Dermis blood vessel endothelial cell (primary cell): ENCODE measurements around the gene DCAKD. TPM values are rescaled to one million over a fixed set of nuclear protein-coding genes. Genes with fewer than 3 reads are reported as not detected.
A peak's percentile ranks its signal among the peaks of the same experiment; 100 is the strongest.
"Not testable (repeated sequence)": the region's sequence is repeated elsewhere in the genome, so short reads cannot be mapped to it uniquely, and the experiment has no call there.

ENCODE experiments used
- DNase-seq: peaks from one replicate; pipeline ENCODE4 v3.0.0; 2010
- total RNA-seq: library from RNA; depleted of rRNA; stranded (reverse); fragments of >200 nt; gene quantifications from 2 replicates; pipeline ENCODE4 v1.2.3, GENCODE V29; 2014

The DCAKD gene
- total RNA-seq, 1 donor from 2014 or later, result 36.4 TPM

DNA sequence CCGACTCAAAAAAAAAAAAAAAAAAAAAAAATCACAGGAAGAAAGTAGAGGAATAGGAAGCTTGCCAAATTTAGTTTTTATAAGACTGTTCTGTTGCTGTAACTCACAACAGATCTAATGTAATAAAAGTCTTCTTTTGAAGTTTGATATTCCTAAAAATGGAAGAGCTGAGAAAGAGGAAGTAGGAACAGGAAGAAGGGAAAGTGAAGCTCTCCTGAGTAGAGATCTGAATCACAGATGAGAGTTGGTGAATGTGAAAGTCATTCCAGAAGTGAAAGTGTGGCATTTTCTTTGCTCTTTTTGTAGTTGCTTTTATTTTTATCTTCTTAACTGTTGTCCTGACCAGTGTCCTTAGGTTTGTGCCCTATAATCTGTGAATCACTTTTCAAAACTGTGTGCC is 11.8 kb upstream of the DCAKD start:
- no peak for DNase-seq

DNA sequence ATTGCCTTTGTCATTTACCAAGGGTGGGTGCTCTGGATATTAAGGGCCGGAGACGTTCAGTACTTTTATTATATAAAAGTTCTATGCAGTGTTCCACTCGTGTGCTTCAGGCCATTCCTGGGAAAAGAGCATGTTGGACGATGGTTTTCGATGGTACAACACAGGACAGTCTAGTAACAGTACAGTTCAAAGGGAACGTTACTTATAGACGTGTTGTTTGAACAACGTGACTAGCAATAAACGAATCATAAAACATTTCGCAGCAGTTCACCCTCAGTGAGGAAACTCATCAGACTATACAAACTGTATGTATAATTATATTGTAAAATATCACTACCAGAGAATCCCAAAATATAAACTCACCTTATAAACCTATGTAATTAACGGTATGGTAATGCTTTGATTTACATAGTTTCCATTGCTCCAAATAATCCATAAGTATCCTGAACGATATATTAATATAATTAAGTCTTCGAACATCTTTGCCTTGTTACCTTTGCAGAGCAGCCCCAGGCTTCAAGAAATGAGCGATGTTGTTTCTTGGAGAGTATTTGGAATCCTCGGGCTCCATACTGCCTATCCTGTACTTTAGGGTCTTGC is 10.3 kb upstream of the DCAKD start:
- no peak for DNase-seq

DNA sequence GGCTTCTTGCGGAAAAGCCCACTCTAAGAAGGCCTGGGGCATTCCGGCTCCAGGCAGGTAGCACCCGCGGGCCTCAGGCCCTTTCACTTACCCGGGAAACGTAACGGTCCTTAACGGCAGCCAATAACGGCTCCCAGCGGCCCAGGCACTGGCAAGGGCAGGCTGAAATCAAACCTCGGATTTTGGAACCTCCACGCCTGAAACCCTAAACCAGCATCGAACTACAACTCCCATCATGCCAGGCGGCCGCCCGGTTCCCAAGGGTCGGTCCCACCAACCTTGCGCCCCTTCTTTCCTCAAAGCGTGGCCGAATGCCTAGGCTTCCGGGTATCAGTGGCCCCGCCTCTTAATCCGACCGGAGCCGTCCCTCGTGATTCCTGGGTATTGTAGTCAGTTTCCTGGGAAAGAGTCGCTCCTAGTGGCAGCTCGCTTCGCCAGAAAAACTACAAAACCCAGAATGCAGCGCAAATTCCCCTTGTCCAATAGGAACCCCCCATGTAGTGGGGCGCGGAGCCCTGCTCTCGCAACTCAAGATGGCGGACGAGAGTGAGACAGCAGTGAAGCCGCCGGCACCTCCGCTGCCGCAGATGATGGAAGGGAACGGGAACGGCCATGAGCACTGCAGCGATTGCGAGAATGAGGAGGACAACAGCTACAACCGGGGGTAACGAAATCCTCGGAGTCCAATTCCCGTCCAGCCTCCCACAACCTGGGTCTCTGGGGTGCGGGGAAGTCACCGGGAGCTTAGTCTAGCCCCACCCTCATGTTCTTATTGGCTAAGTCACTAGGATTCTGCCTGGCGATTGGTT is 9.6 kb upstream of the DCAKD start, which contains the start of gene NMT1:
NMT1 (plus strand) TSS at position 521 of the 809 bp plus-strand sequence; CDS start at position 534, 13 bp downstream.
- DNase-seq, result peak; percentile 100

DNA sequence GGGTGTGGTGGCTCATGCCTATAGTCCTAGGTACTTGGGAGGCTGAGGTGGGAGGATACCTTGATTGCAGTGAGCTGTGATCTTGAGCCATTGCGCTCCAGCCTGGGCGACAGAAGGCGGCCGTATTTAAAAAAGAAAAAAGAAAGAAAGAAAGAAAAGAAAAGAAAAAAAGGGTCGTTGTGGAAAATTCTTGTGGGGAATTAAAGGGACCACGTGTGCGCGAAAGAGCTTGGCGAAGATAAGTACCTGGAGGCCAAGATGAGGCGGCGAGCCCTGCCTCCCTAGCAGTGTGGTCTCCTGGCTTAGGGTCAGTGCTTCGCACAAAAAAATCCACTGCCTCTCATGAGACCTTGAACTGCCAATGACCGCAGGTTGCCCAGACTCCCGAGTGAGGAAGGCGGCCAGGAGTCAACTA is 9.0 kb upstream of the DCAKD start:
- DNase-seq, result no peak

DNA sequence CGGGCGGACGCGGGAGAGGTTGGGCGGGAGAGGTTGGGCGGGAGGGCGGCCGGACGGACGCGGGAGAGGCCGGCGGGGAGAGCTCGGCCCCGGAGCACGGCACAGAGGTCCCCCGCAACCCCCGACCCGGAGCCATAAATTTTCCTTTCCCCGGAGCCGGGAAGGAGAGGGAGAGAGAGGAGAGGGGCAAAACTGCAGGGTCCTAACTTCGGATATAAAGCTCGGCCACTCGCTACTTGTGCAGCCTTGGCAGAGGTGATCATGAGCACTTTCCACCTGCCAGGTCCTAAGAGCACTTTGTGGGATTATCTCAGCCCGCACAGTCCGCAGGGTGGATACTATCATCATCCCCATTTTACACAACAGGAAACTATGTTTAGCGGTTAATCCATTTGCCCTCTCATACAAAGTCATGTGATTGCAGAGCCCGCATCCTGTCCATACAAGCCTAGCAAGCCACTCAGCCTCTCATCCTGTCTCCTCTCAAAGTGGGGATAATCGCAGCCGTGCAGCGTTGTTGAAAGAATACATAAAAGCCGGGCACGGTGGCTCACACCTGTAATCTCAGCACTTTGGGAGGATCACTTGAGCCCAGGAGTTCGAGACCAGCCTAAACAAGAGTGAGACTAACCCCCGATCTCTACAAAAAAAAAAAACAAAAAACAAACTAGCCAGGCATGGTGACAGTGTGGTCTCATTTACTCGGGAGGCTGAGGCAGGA is 780 bp upstream of the DCAKD start:
- DNase-seq, result peak; percentile 67

DNA sequence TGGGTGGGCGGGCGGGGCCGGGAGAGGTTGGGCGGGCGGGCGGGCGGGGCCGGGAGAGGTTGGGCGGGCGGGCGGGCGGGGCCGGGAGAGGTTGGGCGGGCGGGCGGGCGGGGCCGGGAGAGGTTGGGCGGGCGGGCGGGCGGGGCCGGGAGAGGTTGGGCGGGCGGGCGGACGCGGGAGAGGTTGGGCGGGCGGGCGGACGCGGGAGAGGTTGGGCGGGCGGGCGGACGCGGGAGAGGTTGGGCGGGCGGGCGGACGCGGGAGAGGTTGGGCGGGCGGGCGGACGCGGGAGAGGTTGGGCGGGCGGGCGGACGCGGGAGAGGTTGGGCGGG is 254 bp upstream of the DCAKD start:
- not testable (repeated sequence) for DNase-seq

DNA sequence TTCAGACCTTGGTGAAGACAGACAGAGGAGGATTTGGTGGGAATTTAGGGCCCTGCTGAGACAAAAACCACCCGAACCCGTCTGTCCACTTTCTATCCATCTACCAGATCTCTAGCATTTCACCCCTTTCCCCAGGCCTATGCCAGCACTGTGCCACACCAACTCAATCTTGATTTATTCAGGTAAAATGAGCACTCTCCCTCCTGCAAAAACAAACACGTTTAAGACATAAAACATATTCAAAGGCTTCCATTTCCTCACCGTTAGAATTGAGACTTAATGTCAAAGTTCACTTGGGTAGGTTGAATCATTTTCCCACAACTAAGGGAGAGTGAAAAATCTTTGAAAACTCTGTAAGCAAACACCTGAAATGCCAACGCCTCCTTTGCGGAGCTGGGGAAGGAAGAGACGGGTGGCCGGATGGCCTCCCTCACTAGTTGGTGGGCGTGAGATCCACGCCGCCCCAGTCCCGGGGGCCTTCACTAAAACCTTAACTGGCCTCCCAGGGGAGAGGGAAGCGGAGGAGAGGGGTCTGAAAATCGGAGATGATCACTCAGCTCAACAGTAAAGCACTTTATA is 862 bp downstream of the DCAKD start:
- DNase-seq, result peak; percentile 45

DNA sequence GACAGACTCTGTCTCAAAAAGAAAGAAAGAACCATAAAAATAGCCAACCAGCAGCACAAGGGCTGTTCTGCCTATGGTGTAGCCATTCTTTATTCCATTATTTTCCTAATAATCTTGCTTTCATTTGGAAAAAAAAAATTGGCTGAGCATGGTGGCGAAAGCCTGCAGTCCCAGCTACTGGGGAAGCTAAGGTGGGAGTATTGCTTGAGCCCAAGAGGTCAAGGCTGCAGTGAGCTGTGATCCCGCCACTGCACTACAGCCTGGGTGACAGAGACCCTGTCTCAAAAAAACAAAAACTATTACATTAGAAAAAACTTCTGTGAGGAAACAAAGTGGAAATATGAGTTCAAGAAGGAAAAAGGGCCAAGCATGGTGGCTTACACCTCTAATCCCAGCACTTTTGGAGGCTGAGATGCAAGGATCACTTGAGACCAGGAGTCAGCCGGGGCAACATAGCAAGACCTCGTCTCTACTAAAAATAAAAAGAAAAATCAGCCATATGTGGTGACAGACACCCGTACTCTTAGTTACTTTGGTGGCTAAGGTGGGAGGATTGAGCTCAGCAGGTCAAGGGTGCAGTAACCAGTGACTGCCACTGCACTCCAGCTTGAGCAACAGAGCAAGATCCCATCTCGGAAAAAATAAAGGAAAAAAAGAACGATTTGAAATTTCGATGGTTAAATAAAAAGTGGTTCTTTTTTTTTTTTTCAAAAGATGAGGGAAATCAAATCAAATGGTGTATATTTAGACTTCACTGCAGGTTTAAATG is 2.5 kb downstream of the DCAKD start:
- no peak for DNase-seq

DNA sequence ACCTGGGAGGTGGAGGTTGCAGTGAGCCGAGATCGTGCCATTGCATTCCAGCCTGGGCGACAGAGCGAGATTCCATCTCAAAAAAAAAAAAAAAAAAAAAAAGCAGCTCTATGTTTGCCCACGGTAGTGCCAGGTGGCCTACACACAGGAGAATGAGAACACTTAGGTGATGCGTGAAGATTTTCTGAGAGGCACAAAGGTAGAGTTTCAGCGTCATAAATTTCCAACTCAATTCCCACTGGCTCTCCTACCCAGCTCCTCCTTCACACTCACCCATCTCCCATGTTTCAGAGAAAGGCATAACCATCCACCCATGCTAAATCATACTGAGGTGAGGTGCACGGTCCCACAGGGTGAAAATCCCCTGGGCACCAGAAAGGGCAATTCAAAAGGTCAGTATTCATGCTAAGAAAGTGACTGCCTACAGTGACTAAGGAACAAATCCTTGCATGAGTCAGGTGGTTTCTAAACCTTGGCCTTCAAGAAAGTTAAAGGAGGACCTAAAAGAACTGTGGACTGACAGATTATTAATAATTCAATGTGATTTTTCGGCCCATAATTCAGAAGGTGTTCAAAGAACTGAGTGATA is 4.8 kb downstream of the DCAKD start:
- no peak for DNase-seq

DNA sequence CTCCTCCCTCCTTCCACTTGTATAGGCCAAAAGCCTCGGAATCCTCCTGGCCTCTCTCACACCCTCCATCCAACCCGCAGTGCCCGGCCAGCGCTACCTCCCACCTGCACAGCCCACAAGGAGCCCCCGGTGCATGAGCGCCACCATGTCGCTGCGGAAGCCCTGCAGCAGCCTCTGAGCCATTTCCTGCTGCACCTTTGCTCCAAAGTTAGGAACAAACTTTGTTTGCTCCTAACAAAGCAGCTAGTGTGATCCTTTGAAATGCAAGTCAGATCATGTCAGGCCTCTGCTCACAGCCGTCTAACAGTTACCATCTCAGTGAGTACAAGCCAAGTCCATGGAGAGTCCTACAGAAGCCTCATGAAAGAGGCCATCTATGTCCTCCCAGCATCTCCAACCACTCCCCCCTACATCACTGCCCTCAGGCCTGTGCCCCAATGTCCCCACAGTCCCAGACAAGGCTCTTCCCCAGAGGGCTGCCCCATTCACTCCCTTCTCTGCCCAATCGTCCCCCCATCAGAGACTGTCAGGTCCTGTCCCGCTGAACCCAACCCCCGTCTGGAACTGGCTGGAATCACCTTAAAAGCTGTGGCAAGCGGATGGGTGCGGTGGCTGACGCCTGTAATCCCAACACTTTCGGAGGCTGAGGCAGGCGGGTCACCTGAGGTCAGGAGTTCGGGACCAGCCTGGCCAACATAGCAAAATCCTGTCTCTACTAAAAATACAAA is 7.5 kb downstream of the DCAKD start:
- no peak for DNase-seq

DNA sequence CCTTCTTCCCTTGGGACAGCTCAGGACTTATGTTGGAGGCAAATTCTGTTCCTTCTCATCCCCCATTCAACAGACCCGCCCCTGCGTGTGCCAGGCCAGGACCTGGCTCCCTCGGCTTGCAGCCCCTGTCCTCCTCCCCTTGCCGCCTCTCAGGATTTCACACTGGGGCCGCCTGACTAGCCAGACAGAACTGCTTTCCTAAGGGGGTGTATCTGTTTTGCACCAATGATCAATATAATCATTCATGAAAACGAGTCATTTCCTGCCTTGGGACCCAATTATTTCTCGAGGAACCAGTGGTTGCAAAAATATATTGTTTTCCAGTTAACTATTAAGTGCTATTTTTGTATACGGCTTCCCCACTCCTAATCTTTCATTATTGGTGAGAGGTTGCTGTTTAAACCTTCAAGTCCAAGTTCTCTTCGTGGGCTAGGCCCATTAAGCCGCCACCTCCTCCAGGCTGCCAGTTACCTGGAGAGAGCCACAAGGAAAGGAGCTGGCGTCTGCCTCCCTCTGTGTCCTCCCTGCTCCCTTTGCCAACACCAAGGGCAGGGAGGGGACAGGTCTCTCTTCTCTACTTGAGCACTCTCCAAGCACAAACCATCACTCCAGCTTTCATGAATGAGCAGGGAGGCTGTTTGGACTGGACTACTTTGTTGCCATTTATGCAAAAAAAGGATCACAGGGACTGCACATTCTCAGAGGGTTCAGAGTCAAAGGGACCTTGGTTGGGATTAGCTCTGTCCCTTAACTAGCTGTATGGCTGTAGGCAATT is 8.9 kb downstream of the DCAKD start:
- DNase-seq, result no peak

DNA sequence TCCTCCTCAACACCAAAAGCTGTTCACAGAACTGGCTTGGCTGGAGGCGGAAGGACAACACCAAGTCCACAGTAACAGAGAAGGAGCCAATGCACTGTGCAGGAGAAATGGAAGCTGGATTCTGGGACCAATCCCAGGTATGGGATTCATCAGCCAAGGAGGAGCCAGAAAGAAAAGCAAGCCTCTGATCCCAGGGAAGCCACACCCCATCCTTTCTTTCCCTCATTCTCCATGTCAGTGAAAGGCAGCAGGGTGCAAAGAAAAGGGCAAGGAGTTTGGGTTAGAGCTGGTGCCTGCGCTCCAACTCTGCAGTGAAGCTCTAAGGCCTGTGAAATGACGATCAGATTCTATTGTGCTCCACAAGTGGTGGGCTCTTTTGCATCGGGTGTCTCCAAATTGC is 11.0 kb downstream of the DCAKD start:
- no peak for DNase-seq

DNA sequence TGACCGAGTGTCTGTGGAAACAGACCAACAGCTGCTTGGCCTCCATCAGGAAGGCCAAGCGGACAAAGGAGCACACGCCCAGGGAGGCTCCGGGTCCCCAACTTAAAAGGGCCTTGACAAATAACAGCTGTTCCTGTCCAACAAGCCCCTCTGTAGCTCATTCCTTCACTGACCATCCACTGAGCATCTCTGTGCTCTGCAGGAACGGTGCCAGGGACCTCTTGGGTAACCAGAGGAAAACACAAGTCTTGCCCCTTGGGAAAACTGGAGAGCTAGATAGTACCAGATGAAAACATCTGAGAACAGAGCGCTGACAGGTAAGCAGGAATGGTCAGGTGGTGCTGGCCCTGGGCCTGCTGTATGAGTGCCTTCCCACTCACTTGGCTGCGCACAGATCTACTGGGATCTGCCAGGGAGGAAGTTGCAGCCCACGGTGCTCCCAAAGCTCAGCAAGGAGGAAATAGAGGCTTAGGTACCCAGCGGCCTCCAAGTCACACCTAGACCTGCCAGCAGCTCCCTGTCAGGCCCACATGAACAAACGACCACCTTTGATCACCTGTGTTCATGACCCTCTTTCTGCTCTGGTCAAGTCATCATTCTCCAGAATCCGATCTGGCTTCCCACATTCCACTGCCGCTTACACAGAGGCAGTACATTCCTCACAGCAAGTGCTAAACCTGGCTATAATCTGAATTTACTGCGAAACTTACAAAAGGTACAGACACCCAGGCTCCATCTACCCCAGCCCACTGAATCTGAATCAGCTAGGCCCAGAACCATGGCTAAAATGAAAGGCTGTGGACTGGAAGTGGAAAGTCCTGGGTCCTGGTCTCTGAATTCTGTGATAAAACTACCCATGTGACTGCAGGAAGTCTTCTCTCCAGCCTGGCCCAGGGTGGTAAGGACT is 12.5 kb downstream of the DCAKD start:
- no peak for DNase-seq

DNA sequence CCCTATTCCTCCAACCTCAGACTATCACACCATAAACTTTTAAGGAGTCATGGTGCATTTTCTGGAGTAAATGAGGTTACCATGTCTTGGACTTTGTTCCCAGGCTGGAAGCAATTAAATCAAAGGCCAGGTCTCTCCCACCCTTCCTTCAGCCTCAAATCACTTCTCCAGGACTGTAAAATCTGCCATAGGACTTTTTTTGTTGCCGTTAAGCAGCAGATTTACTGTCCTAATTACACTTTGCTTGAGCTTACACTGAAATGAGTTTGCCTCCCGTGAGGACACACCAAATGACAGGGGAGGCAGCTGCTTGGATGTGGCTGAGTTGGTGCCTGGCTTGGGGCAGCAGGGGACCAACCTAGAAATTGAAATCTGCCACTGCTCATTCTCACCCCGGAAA is 14.7 kb downstream of the DCAKD start:
- no peak for DNase-seq

DNA sequence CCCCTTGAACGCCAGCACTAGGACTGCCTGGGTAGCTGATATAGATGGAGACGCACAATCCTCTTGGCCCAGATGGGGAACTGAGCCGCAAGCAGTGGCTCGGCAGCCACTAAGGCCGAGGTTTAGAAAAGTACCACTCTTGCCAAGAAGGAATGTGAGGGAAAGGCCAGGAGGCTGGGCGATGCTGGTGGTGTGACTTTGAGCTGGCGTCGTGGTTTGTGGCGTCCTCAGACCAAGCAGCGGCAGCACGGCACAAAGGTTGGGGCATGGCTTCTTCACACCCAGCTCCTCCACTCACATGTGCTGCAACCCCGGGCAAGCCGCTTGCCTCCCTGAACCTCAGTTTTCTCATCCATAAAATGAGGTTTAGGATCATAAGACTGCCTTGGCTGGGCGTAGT is 15.6 kb downstream of the DCAKD start:
- no peak for DNase-seq

DNA sequence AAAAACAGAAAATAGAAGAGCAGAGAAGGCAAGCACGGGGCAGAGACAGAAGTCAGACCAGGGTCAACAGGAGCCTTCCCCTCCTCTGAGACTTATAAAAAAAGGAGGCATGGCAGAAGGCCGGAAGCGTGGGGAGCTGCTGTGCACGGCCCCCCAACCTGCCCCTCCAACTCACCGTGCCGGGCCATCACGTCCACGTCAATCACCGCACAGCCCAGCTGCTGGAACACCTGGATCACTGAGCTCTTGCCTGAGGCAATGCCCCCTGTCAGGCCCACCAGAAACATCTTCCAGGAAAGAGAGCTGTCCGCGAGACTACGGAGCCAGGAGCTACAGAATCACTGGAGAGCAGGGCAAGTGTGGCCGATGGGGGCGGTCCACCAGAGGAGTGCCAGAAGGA is 16.8 kb downstream of the DCAKD start:
- DNase-seq, result no peak

DNA sequence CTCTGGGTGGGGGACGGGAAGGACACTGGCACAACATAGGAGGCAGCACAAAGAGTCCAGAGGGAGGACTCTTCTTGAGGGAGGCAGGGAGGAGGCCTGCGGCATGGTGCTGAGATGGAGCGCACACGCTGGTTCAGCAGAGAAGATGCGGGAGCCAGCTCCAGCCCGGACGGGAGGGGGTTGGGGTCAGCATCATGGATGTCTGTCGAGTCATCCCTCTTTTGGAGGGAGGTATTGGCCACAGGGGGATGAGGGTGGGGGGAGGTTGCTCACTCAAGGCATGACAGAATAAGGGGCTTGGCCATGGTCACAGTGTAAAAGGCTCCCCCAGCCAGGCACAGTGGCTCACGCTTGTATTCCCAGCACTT is 19.3 kb downstream of the DCAKD start:
- DNase-seq, result no peak

DNA sequence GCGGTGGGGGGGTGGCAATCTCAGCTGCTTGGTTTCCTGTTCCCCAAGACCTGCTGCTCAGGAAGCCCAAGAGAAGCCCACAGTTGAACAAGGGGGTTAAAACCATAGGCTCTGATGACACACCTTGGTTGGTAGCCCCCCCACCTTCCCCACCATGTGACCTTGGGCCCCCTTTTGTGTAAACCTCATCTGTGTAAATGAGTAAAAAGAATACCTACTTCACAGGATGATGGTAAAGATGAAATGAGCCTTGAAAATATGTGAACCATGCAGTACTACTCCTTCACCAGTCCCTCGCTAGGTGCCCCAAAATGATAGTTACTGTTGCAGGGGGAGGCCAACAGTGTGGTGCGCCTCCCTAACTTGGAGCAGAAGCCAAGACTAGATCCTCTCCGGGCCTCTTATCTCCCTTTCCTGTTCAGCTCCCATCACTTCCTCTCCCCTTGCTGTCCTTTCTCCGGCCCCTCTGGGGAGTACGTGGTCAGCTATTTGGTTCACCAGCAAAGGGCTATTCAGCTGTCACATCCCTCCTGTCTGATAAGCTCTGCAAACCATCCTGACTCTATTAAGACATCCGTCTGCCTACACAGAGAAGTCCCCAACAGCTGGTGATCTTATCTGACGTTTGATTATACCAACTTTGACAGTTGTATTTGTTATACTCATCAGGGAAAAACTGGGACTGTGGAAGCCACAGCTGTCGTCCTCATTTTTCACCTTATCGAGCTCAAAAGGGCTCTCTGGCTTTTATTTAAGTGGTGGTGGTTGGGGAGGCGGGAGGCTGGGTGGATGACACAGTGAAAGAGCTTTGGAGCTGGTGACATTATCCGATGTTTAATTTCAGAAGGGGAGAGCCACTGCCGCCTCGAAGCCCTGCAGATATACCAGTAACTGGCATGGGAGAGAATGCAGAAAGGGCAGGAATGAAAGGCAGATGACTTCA is 19.9 kb downstream of the DCAKD start:
- DNase-seq, result no peak

DNA sequence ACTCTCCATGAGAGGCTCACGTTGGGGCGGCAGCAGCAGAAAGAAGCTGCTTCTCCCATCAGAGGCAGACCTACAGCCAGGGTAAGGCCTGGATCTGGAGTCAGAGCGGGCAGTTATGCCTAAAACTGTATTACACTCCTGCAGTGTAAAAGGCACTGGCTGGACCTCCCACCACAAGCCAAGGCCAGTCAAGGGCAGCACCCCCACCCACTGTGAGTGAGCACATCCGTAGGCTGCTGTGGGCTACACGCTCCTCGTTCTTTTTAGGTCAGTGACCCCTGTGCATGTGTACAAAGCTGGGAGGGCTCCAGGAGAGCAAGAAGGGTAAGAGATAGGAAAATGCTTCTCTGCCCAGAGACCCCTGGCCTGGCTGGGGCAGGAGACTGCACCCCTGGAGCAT is 20.7 kb downstream of the DCAKD start:
- no peak for DNase-seq
